HepG2 (cell line): ENCODE results near the gene SMPD3. TPM values are rescaled to one million over a fixed set of nuclear protein-coding genes. Genes with fewer than 3 reads are reported as not detected.

Experiments
- MEIS2 ChIP-seq: sonication (generic); formaldehyde crosslinking; IDR thresholded peaks from 2 replicates; pipeline ENCODE4 v1.9.0; 2021; ENCODE audit warnings: mild to moderate bottlenecking, missing genetic modification reagents
- NR2C2 ChIP-seq: sonication (generic); formaldehyde crosslinking; IDR thresholded peaks from 2 replicates; pipeline ENCODE4 v1.4.0; 2020; ENCODE audit warnings: missing genetic modification reagents, mild to moderate bottlenecking, moderate library complexity, borderline replicate concordance
- PAWR ChIP-seq: sonication (generic); formaldehyde crosslinking; IDR thresholded peaks from 2 replicates; pipeline ENCODE4 v1.4.0; 2020; ENCODE audit warnings: missing genetic modification reagents, mild to moderate bottlenecking, borderline replicate concordance
- RORA ChIP-seq: sonication (generic); formaldehyde crosslinking; IDR thresholded peaks from 2 replicates; pipeline ENCODE4 v1.5.0; 2020; ENCODE audit warnings: mild to moderate bottlenecking, missing genetic modification reagents, moderate library complexity
- RXRB ChIP-seq: IDR thresholded peaks from 2 replicates; pipeline ENCODE4 v1.6.1; 2016; ENCODE audit warnings: borderline replicate concordance, missing genetic modification reagents, missing compliant biosample characterization
- SP140L ChIP-seq: sonication (generic); formaldehyde crosslinking; IDR thresholded peaks from 2 replicates; pipeline ENCODE4 v1.4.0; 2020; ENCODE audit warnings: missing genetic modification reagents, borderline replicate concordance
- SP5 ChIP-seq: IDR thresholded peaks from 2 replicates; pipeline ENCODE4 v1.6.1; 2016; ENCODE audit warnings: low read depth, borderline replicate concordance
- TBL1XR1 ChIP-seq: fragments of 150-350 bp; IDR thresholded peaks from 2 replicates; pipeline ENCODE4 v1.6.1; 2014; ENCODE audit warnings: borderline replicate concordance, low read length; ENCODE audit not compliant: partially characterized antibody
- ZNF234 ChIP-seq: sonication (generic); formaldehyde crosslinking; conservative IDR thresholded peaks from 2 replicates; pipeline ENCODE4 v1.5.1; 2020; ENCODE audit warnings: mild to moderate bottlenecking, missing genetic modification reagents
- ZNF335 ChIP-seq: sonication (generic); formaldehyde crosslinking; IDR thresholded peaks from 2 replicates; pipeline ENCODE4 v1.4.0; 2020; ENCODE audit warnings: missing genetic modification reagents
- ZNF343 ChIP-seq: sonication (generic); formaldehyde crosslinking; IDR thresholded peaks from 2 replicates; pipeline ENCODE4 v1.4.0; 2020; ENCODE audit warnings: mild to moderate bottlenecking, missing genetic modification reagents
- ZNF589 ChIP-seq: sonication (generic); formaldehyde crosslinking; conservative IDR thresholded peaks from 2 replicates; pipeline ENCODE4 v1.8.0; 2022; ENCODE audit warnings: mild to moderate bottlenecking, moderate library complexity, missing genetic modification reagents
- ZNF766 ChIP-seq: sonication (generic); formaldehyde crosslinking; IDR thresholded peaks from 2 replicates; pipeline ENCODE4 v1.5.0; 2020; ENCODE audit warnings: missing genetic modification reagents, borderline replicate concordance
- ZNF792 ChIP-seq: IDR thresholded peaks from 2 replicates; pipeline ENCODE4 v1.6.1; 2016
- polyA plus RNA-seq, 8 experiments: library from polyadenylated mRNA; depleted of rRNA in 3 of 8; stranded (reverse) in 7 of 8; unstranded in 1 of 8; fragments of >200 nt; fragmentation: Illumina TruSeq in 4 of 8; extraction: Trizol in 4 of 8; gene quantifications; 2 replicates each; pipeline versions ENCODE4 v1.2.1 to v1.2.3, GENCODE V29; 2011 to 2016; ENCODE audit warnings: low read depth in 4 of 8, missing spikeins in 1 of 8, mixed read lengths in 1 of 8; ENCODE audit not compliant: insufficient read depth in 1 of 8
- total RNA-seq, 5 experiments: library from RNA; depleted of rRNA; stranded (reverse); fragments of >200 nt; fragmentation: Illumina TruSeq; extraction: Trizol; gene quantifications; 2 replicates each; pipeline ENCODE4 v1.2.3, GENCODE V29; 2016; ENCODE audit warnings: low read depth in 1 of 5
- TF ChIP-seq, protein P1 (sequence below): sonication (generic); formaldehyde crosslinking; IDR thresholded peaks from 2 replicates; pipeline ENCODE4 v1.9.0; 2022; ENCODE audit warnings: missing genetic modification reagents, mild to moderate bottlenecking, borderline replicate concordance
- TF ChIP-seq, protein P2 (sequence below): sonication (generic); formaldehyde crosslinking; IDR thresholded peaks from 2 replicates; pipeline ENCODE4 v1.5.0; 2020; ENCODE audit warnings: missing genetic modification reagents
- TF ChIP-seq, protein P3 (sequence below): sonication (generic); formaldehyde crosslinking; IDR thresholded peaks from 2 replicates; pipeline ENCODE4 v1.4.0; 2020; ENCODE audit warnings: mild to moderate bottlenecking, missing genetic modification reagents, borderline replicate concordance
- TF ChIP-seq, protein P4 (sequence below): sonication (generic); formaldehyde crosslinking; IDR thresholded peaks from 2 replicates; pipeline ENCODE4 v1.5.1; 2020; ENCODE audit warnings: mild to moderate bottlenecking, missing genetic modification reagents, moderate library complexity
- TF ChIP-seq, protein P5 (sequence below): sonication (generic); formaldehyde crosslinking; IDR thresholded peaks from 2 replicates; pipeline ENCODE4 v1.8.0; 2022; ENCODE audit warnings: missing genetic modification reagents, mild to moderate bottlenecking, moderate library complexity, borderline replicate concordance
- TF ChIP-seq, protein P6 (sequence below): sonication (generic); formaldehyde crosslinking; IDR thresholded peaks from 2 replicates; pipeline ENCODE4 v1.8.0; 2023; ENCODE audit warnings: mild to moderate bottlenecking, missing genetic modification reagents

Gene SMPD3
- total and polyA plus RNA-seq, 2 of the 13 experiments (the other 11 are each of a cell fraction or from before 2014, with no cell fraction given): 0.07 to 0.32 TPM

DNA sequence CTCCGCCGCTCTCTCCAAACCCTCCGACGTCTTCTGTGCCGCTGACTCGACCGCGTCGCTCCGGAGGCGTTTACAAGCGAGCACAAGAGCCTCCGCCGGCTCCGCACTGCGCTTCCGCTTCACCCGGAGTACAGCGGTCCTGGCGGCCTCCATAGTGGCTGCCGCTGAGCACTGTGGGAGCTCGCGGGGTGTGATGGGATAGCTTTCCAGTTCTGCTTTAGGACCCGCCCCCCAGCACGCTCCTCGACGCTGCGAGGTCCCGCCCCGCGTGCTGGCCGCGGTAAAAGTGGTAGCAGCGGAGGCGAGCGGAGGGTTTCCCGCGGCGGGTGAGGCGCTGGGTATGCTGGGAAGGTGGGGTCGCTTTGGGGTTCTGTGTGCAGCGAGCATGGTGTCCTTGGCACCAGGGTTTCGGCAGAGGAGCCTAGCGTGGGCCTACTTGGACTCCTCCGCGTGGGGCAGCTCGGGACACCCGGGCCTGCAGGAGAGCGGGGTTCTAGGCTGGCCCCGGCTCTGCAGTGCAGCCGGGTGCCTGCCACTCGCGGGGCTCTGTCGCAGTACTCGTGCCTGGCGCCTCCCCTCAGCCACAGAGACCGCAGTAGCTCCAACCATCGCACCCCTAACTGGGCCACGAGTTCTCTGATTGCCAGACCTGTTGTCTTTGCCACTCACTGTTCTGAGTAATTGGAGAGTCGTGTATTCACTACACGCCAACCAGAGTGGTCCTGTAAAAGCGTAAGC is 137.4 kb downstream of the SMPD3 start, which contains the start of the genes PRMT7 and SLC7A6OS (continued):
- TF ChIP-seq, protein P1, sequence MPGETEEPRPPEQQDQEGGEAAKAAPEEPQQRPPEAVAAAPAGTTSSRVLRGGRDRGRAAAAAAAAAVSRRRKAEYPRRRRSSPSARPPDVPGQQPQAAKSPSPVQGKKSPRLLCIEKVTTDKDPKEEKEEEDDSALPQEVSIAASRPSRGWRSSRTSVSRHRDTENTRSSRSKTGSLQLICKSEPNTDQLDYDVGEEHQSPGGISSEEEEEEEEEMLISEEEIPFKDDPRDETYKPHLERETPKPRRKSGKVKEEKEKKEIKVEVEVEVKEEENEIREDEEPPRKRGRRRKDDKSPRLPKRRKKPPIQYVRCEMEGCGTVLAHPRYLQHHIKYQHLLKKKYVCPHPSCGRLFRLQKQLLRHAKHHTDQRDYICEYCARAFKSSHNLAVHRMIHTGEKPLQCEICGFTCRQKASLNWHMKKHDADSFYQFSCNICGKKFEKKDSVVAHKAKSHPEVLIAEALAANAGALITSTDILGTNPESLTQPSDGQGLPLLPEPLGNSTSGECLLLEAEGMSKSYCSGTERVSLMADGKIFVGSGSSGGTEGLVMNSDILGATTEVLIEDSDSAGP (CRISPR knock-in tag): peak; percentile 98
- TF ChIP-seq, protein P2, sequence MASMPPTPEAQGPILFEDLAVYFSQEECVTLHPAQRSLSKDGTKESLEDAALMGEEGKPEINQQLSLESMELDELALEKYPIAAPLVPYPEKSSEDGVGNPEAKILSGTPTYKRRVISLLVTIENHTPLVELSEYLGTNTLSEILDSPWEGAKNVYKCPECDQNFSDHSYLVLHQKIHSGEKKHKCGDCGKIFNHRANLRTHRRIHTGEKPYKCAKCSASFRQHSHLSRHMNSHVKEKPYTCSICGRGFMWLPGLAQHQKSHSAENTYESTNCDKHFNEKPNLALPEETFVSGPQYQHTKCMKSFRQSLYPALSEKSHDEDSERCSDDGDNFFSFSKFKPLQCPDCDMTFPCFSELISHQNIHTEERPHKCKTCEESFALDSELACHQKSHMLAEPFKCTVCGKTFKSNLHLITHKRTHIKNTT: peak; percentile 59; the same call in 1 of the 2 replicates
- TF ChIP-seq ZNF589 (CRISPR knock-in tag): peak; percentile 100
- TF ChIP-seq ZNF343 (CRISPR knock-in tag): peak; percentile 99
- TF ChIP-seq, protein P3, sequence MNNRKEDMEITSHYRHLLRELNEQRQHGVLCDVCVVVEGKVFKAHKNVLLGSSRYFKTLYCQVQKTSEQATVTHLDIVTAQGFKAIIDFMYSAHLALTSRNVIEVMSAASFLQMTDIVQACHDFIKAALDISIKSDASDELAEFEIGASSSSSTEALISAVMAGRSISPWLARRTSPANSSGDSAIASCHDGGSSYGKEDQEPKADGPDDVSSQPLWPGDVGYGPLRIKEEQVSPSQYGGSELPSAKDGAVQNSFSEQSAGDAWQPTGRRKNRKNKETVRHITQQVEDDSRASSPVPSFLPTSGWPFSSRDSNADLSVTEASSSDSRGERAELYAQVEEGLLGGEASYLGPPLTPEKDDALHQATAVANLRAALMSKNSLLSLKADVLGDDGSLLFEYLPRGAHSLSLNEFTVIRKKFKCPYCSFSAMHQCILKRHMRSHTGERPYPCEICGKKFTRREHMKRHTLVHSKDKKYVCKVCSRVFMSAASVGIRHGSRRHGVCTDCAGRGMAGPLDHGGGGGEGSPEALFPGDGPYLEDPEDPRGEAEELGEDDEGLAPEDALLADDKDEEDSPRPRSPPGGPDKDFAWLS (CRISPR knock-in tag): peak; percentile 96
- TF ChIP-seq ZNF792 (CRISPR knock-in tag): peak; percentile 99
- no peak for TF ChIP-seq ZNF234 (CRISPR knock-in tag)
- peak; percentile 85 for TF ChIP-seq NR2C2 (CRISPR knock-in tag)
- TF ChIP-seq ZNF766 (CRISPR knock-in tag): peak; percentile 100
- peak; percentile 96 for TF ChIP-seq ZNF335 (CRISPR knock-in tag)
- peak; percentile 94 for TF ChIP-seq SP140L (CRISPR knock-in tag)
- TF ChIP-seq RORA (CRISPR knock-in tag): no peak
- TF ChIP-seq TBL1XR1: no peak
- TF ChIP-seq, protein P4, sequence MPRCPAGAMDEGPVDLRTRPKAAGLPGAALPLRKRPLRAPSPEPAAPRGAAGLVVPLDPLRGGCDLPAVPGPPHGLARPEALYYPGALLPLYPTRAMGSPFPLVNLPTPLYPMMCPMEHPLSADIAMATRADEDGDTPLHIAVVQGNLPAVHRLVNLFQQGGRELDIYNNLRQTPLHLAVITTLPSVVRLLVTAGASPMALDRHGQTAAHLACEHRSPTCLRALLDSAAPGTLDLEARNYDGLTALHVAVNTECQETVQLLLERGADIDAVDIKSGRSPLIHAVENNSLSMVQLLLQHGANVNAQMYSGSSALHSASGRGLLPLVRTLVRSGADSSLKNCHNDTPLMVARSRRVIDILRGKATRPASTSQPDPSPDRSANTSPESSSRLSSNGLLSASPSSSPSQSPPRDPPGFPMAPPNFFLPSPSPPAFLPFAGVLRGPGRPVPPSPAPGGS (CRISPR knock-in tag): peak; percentile 100
- peak; percentile 99 for TF ChIP-seq MEIS2
- TF ChIP-seq, protein P5, sequence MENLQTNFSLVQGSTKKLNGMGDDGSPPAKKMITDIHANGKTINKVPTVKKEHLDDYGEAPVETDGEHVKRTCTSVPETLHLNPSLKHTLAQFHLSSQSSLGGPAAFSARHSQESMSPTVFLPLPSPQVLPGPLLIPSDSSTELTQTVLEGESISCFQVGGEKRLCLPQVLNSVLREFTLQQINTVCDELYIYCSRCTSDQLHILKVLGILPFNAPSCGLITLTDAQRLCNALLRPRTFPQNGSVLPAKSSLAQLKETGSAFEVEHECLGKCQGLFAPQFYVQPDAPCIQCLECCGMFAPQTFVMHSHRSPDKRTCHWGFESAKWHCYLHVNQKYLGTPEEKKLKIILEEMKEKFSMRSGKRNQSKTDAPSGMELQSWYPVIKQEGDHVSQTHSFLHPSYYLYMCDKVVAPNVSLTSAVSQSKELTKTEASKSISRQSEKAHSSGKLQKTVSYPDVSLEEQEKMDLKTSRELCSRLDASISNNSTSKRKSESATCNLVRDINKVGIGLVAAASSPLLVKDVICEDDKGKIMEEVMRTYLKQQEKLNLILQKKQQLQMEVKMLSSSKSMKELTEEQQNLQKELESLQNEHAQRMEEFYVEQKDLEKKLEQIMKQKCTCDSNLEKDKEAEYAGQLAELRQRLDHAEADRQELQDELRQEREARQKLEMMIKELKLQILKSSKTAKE: peak; percentile 93
- TF ChIP-seq, protein P6, sequence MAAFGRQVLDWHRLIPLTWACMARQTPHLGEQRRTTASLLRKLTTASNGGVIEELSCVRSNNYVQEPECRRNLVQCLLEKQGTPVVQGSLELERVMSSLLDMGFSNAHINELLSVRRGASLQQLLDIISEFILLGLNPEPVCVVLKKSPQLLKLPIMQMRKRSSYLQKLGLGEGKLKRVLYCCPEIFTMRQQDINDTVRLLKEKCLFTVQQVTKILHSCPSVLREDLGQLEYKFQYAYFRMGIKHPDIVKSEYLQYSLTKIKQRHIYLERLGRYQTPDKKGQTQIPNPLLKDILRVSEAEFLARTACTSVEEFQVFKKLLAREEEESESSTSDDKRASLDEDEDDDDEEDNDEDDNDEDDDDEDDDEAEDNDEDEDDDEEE: peak; percentile 99
- TF ChIP-seq RXRB: peak; percentile 89
- TF ChIP-seq SP5 (CRISPR knock-in tag): peak; percentile 95
- TF ChIP-seq PAWR (CRISPR knock-in tag): peak; percentile 91; the same call in 1 of the 2 replicates
